LNCAP (cell line): ENCODE data around the gene CASKIN1.

ENCODE experiments used
- CTCF ChIP-seq: fragments of 450-650 bp; IDR thresholded peaks from 2 replicates; pipeline ENCODE4 v1.5.1; 2017; ENCODE audit warnings: mild to moderate bottlenecking

Gene CASKIN1

DNA sequence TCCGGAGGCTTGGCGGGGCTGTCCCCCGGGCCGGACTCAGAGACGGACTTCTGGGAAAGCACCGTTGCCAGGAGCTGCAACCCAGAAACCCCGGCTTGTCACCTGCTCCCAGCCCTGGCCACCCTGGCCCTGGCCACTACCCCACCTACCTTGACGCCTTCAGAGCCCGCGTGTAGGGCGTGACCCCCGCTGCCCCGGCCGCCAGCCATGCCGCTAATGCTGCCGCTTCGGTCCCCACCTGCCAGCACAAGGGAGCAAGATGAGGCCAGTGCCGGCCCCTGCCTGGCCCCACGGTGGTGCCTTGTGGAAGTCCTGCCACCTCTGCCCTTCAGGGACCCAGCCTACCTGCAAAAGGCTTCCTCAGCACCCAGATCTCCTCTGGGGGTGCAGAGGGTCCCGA is 11.4 kb downstream of the CASKIN1 start:
- TF ChIP-seq CTCF: no peak

GRCh38 chr16:2184346-2184745 is 12.1 kb downstream of the CASKIN1 start:
- TF ChIP-seq CTCF: no peak

GRCh38 chr16:2183671-2184070 is 12.7 kb downstream of the CASKIN1 start:
- no peak for TF ChIP-seq CTCF

DNA sequence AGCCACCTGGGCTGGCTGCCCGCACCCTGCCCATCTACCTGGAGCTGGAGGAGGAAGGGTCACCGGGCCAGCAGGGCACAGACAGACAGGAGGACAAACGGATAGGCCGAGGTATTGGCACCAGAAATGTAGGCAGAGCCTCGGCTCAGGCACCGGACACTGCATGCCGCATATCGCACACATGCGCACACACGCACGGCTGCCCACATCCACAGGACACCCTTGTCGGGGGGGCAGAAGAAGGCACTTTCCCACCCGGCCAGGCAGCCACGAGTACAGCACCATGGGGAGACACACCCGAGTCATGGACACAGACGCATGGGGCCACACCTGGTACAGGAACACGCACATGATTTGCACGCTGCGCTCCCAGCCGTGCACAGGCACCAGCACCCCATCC is 14.5 kb downstream of the CASKIN1 start:
- no peak for TF ChIP-seq CTCF

- TF ChIP-seq CTCF: no peak
These were observed 15.2 kb downstream of the CASKIN1 start for GRCh38 chr16:2180962-2181923.

DNA sequence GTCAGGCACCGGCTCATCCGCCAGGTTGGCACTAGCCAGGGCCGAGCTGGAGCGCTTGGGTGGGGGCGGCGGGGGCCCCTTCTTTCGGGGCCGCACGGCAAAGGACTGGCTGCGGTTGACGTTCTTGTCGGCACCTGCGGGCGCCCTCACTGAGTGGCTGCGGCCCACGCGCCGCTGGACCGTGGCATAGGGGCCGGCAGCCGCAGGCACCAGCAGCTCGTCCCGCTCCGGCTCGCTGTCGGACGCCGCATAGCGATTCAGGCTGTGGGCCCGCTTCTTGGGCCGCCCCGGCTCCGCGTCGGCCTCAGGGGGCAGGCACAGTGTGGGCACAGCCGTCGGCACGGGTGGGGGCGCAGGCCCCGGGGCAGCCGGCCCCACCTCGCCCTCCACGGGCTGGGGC is 15.9 kb downstream of the CASKIN1 start:
- TF ChIP-seq CTCF: no peak

GRCh38 chr16:2179576-2179975 is 16.8 kb downstream of the CASKIN1 start:
- no peak for TF ChIP-seq CTCF

DNA sequence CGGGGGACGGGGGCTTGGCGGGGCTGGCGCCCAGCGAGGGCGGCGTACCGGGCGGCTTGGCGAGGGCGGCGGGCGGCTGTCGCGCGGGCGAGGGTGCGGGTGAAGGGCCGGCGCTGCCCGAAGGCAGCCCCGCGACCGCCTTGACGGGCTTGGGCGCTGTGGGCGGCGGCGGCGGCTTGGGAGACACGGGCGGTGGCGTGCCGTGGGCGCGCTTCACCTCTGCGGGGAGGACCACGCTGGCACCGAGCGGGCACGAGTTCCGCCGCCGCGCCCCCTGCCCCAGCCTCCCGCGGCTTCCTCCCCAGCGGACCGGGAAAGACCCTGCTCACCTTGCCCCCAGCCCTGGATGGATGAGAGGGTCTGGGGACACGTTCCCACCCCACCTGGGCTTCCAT is 17.3 kb downstream of the CASKIN1 start:
- no peak for TF ChIP-seq CTCF
